Measurements from ENCODE around the gene KLF6.

KLF6 gene

GRCh38 chr10:3761904-3762303 lies 23.1 kb downstream of the KLF6 start:
- no peaks in the 10 kb centered on the region for H3K36me3 ChIP-seq (ENCODE audit: insufficient read depth, low read length)
- no peaks in the 10 kb centered on the region for H3K9me3 ChIP-seq (ENCODE audit: low read depth, low read length)
- no peak overlapping the region for H3K27ac ChIP-seq
- no peak for DNase-seq (ENCODE audit: low read depth, low spot score)
- no peak overlapping the region for H3K9ac ChIP-seq (ENCODE audit: insufficient read length)
- no peak overlapping the region for H3K4me3 ChIP-seq
- TF ChIP-seq EZH2 (IDR thresholded peaks at IDR 0.05) (no peak), FOXP2 (optimal IDR thresholded peaks at IDR 0.05; ENCODE audit: control extremely low read depth, extremely low read length, insufficient read depth) (no peak), POLR2AphosphoS5 (IDR thresholded peaks at IDR 0.05; ENCODE audit: borderline replicate concordance, low read depth, low read length) (no peak)

GRCh38 chr10:3761021-3761686 lies 23.9 kb downstream of the KLF6 start:
- Histone ChIP-seq H3K9ac (ENCODE audit: insufficient read length) (no peak overlapping the region), H3K4me3 (no peak overlapping the region), H3K36me3 (ENCODE audit: insufficient read depth, low read length) (no peaks in the 10 kb centered on the region), H3K27ac (no peak overlapping the region), H3K9me3 (ENCODE audit: low read depth, low read length) (no peaks in the 10 kb centered on the region)
- no peak for DNase-seq (ENCODE audit: low read depth, low spot score)
- TF ChIP-seq POLR2AphosphoS5 (IDR thresholded peaks at IDR 0.05; ENCODE audit: borderline replicate concordance, low read depth, low read length) (no peak), FOXP2 (optimal IDR thresholded peaks at IDR 0.05; ENCODE audit: control extremely low read depth, extremely low read length, insufficient read depth) (no peak), EZH2 (IDR thresholded peaks at IDR 0.05) (no peak)

- H3K4me3 ChIP-seq: no peak overlapping the region
- H3K36me3 ChIP-seq (ENCODE audit: insufficient read depth, low read length): no peaks in the 10 kb centered on the region
- TF ChIP-seq EZH2 (IDR thresholded peaks at IDR 0.05): no peak
- no peak for TF ChIP-seq POLR2AphosphoS5 (IDR thresholded peaks at IDR 0.05; ENCODE audit: borderline replicate concordance, low read depth, low read length)
- no peak for TF ChIP-seq FOXP2 (optimal IDR thresholded peaks at IDR 0.05; ENCODE audit: control extremely low read depth, extremely low read length, insufficient read depth)
- no peaks in the 10 kb centered on the region for H3K9me3 ChIP-seq (ENCODE audit: low read depth, low read length)
- no peak for DNase-seq (ENCODE audit: low read depth, low spot score)
- H3K27ac ChIP-seq: no peak overlapping the region
- no peak overlapping the region for H3K9ac ChIP-seq (ENCODE audit: insufficient read length)
Observed at GRCh38 chr10:3760083-3760482, 24.9 kb downstream of the KLF6 start.

- Histone ChIP-seq H3K4me3 (no peak overlapping the region), H3K27ac (no peak overlapping the region), H3K9me3 (ENCODE audit: low read depth, low read length) (no peaks in the 10 kb centered on the region), H3K36me3 (ENCODE audit: insufficient read depth, low read length) (no peaks in the 10 kb centered on the region), H3K9ac (ENCODE audit: insufficient read length) (no peak overlapping the region)
- DNase-seq (ENCODE audit: low read depth, low spot score): no peak
- no peak for TF ChIP-seq EZH2 (IDR thresholded peaks at IDR 0.05)
- TF ChIP-seq FOXP2 (optimal IDR thresholded peaks at IDR 0.05; ENCODE audit: control extremely low read depth, extremely low read length, insufficient read depth): no peak
- TF ChIP-seq POLR2AphosphoS5 (IDR thresholded peaks at IDR 0.05; ENCODE audit: borderline replicate concordance, low read depth, low read length): no peak
Observed at GRCh38 chr10:3759397-3759796, 25.6 kb downstream of the KLF6 start.

- Histone ChIP-seq H3K9ac (ENCODE audit: insufficient read length) (no peak overlapping the region), H3K4me3 (no peak overlapping the region), H3K9me3 (ENCODE audit: low read depth, low read length) (no peaks in the 10 kb centered on the region), H3K36me3 (ENCODE audit: insufficient read depth, low read length) (no peaks in the 10 kb centered on the region), H3K27ac (no peak overlapping the region)
- no peak for DNase-seq (ENCODE audit: low read depth, low spot score)
- no peak for TF ChIP-seq POLR2AphosphoS5 (IDR thresholded peaks at IDR 0.05; ENCODE audit: borderline replicate concordance, low read depth, low read length)
- no peak for TF ChIP-seq FOXP2 (optimal IDR thresholded peaks at IDR 0.05; ENCODE audit: control extremely low read depth, extremely low read length, insufficient read depth)
- no peak for TF ChIP-seq EZH2 (IDR thresholded peaks at IDR 0.05)
Observed at GRCh38 chr10:3758491-3758970, 26.5 kb downstream of the KLF6 start.

- Histone ChIP-seq H3K9me3 (ENCODE audit: low read depth, low read length) (no peaks in the 10 kb centered on the region), H3K9ac (ENCODE audit: insufficient read length) (no peak overlapping the region), H3K4me3 (no peak overlapping the region), H3K36me3 (ENCODE audit: insufficient read depth, low read length) (no peaks in the 10 kb centered on the region), H3K27ac (no peak overlapping the region)
- no peak for DNase-seq (ENCODE audit: low read depth, low spot score)
- TF ChIP-seq POLR2AphosphoS5 (IDR thresholded peaks at IDR 0.05; ENCODE audit: borderline replicate concordance, low read depth, low read length) (no peak), EZH2 (IDR thresholded peaks at IDR 0.05) (no peak), FOXP2 (optimal IDR thresholded peaks at IDR 0.05; ENCODE audit: control extremely low read depth, extremely low read length, insufficient read depth) (no peak)
Observed at GRCh38 chr10:3757638-3758490, 27.1 kb downstream of the KLF6 start.

GRCh38 chr10:3757250-3757637 lies 27.8 kb downstream of the KLF6 start:
- Histone ChIP-seq H3K9me3 (ENCODE audit: low read depth, low read length) (no peaks in the 10 kb centered on the region), H3K9ac (ENCODE audit: insufficient read length) (no peak overlapping the region), H3K36me3 (ENCODE audit: insufficient read depth, low read length) (no peaks in the 10 kb centered on the region), H3K4me3 (no peak overlapping the region), H3K27ac (no peak overlapping the region)
- TF ChIP-seq POLR2AphosphoS5 (IDR thresholded peaks at IDR 0.05; ENCODE audit: borderline replicate concordance, low read depth, low read length) (no peak), FOXP2 (optimal IDR thresholded peaks at IDR 0.05; ENCODE audit: control extremely low read depth, extremely low read length, insufficient read depth) (no peak), EZH2 (IDR thresholded peaks at IDR 0.05) (no peak)
- no peak for DNase-seq (ENCODE audit: low read depth, low spot score)

- Histone ChIP-seq H3K9me3 (ENCODE audit: low read depth, low read length) (no peaks in the 10 kb centered on the region), H3K9ac (ENCODE audit: insufficient read length) (no peak overlapping the region), H3K27ac (no peak overlapping the region), H3K4me3 (no peak overlapping the region), H3K36me3 (ENCODE audit: insufficient read depth, low read length) (no peaks in the 10 kb centered on the region)
- no peak for DNase-seq (ENCODE audit: low read depth, low spot score)
- TF ChIP-seq POLR2AphosphoS5 (IDR thresholded peaks at IDR 0.05; ENCODE audit: borderline replicate concordance, low read depth, low read length): no peak
- TF ChIP-seq FOXP2 (optimal IDR thresholded peaks at IDR 0.05; ENCODE audit: control extremely low read depth, extremely low read length, insufficient read depth): no peak
- no peak for TF ChIP-seq EZH2 (IDR thresholded peaks at IDR 0.05)
Observed at GRCh38 chr10:3756360-3756740, 28.7 kb downstream of the KLF6 start.

All from SK-N-MC (cell line).